Activated CD4-positive, alpha-beta T cell treated with anti-CD3 and anti-CD28 coated beads, Interleukin-2, Interleukin-6, amounts not matched to agents 100 ng/mL and 50 ng/mL, durations not matched to agents 16 hours and 8 hours (primary cell): ENCODE results near the gene P2RX5.
A peak's percentile ranks its signal among the peaks of the same experiment; 100 is the strongest.
"Not testable (repeated sequence)": the region's sequence is repeated elsewhere in the genome, so short reads cannot be mapped to it uniquely, and the experiment has no call there.

Experiments used
- DNase-seq: peaks from one replicate; pipeline ENCODE4 v3.0.0-alpha.2; 2020

The P2RX5 gene

GRCh38 chr17:3695723-3696411, at the start of gene P2RX5:
P2RX5 (minus strand) TSS chr17:3696155; CDS start chr17:3696005, 150 bp downstream.
- peak; percentile 80 for DNase-seq

- DNase-seq = no peak
Observed at GRCh38 chr17:3745071-3745470, 49.1 kb upstream of the P2RX5 start.

GRCh38 chr17:3744014-3744413, 48.1 kb upstream of the P2RX5 start:
- no peak for DNase-seq

- peak; percentile 67 for DNase-seq
Observed at GRCh38 chr17:3740611-3741073, 44.7 kb upstream of the P2RX5 start.

- DNase-seq = no peak
Observed at GRCh38 chr17:3739422-3740124, 43.6 kb upstream of the P2RX5 start.

- peak; percentile 80 for DNase-seq
Observed at GRCh38 chr17:3738562-3739295, 42.8 kb upstream of the P2RX5 start.

- no peak for DNase-seq
Observed at GRCh38 chr17:3735515-3735914, 39.6 kb upstream of the P2RX5 start.

GRCh38 chr17:3734911-3735276, 38.9 kb upstream of the P2RX5 start:
- not testable (repeated sequence) for DNase-seq

- DNase-seq = no peak
Observed at GRCh38 chr17:3732210-3732621, 36.3 kb upstream of the P2RX5 start.

GRCh38 chr17:3730881-3731429, 35.0 kb upstream of the P2RX5 start:
- DNase-seq = no peak

- DNase-seq = no peak
Observed at GRCh38 chr17:3729881-3730280, 33.9 kb upstream of the P2RX5 start.

- DNase-seq = not testable (repeated sequence)
Observed at GRCh38 chr17:3728099-3728498, 32.1 kb upstream of the P2RX5 start.

GRCh38 chr17:3727041-3727440, 31.1 kb upstream of the P2RX5 start:
- DNase-seq = no peak

- DNase-seq = peak; percentile 23
Observed at GRCh38 chr17:3724378-3725077, 28.6 kb upstream of the P2RX5 start.

GRCh38 chr17:3723556-3724377, 27.8 kb upstream of the P2RX5 start, which contains the start of gene HASPIN:
HASPIN (plus strand) TSS chr17:3723903; CDS start chr17:3723936, 33 bp downstream.
- DNase-seq = peak; percentile 97

- peak; percentile 15 for DNase-seq
Observed at GRCh38 chr17:3723188-3723555, 27.2 kb upstream of the P2RX5 start.

- no peak for DNase-seq
Observed at GRCh38 chr17:3722716-3723115, 26.8 kb upstream of the P2RX5 start.

GRCh38 chr17:3719265-3719664, 23.3 kb upstream of the P2RX5 start:
- no peak for DNase-seq

- no peak for DNase-seq
Observed at GRCh38 chr17:3718201-3718600, 22.2 kb upstream of the P2RX5 start.

- DNase-seq = no peak
Observed at GRCh38 chr17:3715296-3715695, 19.3 kb upstream of the P2RX5 start.

- DNase-seq = peak; percentile 78
Observed at GRCh38 chr17:3712811-3713463, 17.0 kb upstream of the P2RX5 start.
